ENCODE measurements around the gene MAGEF1. TPM values are rescaled to one million over a fixed set of nuclear protein-coding genes. Genes with fewer than 3 reads are reported as not detected.

Gene MAGEF1
- total RNA-seq, 1 experiment from 2014 or later, result 31.9 TPM

DNA sequence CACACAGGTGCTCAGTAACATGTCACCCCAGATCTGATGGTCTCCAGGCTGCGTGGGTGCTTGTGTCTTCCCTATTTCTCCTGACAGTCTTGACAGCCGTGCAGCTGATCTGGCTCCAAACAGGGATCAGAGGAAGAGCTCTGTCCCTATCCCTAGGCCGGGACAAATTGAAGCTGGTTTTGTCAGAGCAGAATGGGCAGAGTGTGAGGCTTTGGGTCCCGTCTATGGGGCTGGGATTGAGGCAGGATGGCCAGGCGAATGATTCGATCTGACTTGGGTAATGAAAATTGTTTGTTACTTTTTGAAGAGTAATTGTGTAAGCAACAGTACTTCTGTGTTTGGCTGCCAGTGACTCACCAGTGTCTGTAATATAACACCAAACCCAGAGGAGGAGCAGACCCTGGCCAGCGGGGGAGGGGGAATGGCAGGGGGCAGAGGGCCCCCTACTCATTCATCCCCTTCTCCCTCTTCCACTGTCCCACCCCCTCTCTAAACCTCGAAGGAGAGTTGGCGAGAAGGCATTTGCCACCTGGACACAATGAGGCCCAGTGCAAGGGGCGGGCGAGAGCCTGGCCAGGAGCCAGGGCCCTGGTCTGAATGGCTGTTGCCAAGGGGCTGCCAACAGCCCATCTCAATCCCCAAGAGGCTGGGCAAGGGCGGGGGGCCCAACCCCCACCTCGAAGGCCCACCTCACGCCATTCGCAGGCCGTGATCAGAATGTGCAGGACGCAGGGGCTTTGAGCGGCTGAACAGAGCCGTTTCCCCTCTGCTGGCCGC is 4.9 kb upstream of the MAGEF1 start:
- peaks cover 32 to 40% of the 10 kb centered on the region in 2 experiments for H3K4me1 Mint-ChIP-seq

More for the DNA sequence above, 4.9 kb upstream of the MAGEF1 start:
- no peak overlapping the region for H3K9ac ChIP-seq (ENCODE audit: extremely low read depth, insufficient read length, low read length)
- no CpG with 5 or more reads among the region's 20 CpGs for WGBS (ENCODE audit: extremely low coverage, insufficient read length, low lambda C conversion rate)
- peak overlapping the region; percentile 38; the same call in 1 of the 2 replicates for H3K14ac ChIP-seq (ENCODE audit: insufficient read depth, low read length)
- H3K27ac ChIP-seq (ENCODE audit: insufficient read length, low read depth, low read length), result no peak overlapping the region
- Mint-ChIP-seq H3K27ac (peak overlapping the region in 1 of 3 experiments; percentile 81; a peak in 2 of 7 replicates), H3K9me3 (no peaks in the 10 kb centered on the region), H3K27me3 (ENCODE audit: low read depth) (no peaks in the 10 kb centered on the region; the same call in 1 of the 2 replicates), H3K36me3 (ENCODE audit: insufficient read depth in 1 of 3, low read depth in 3 of 3) (no peaks in the 10 kb centered on the region), H3K4me3 (peak overlapping the region in 1 of 2 experiments; percentile 12; a peak in 2 of 5 replicates)
- peaks cover 6% of the 10 kb centered on the region for H3K23me2 ChIP-seq (ENCODE audit: insufficient read length, low read depth, low read length, poor library complexity, severe bottlenecking)
- no peak overlapping the region for H2BK120ac ChIP-seq (ENCODE audit: low read depth, low read length, poor library complexity, severe bottlenecking)
- H2AFZ ChIP-seq (ENCODE audit: low read length), result no peak overlapping the region
- H3K18ac ChIP-seq (ENCODE audit: insufficient read length, low read depth, low read length), result no peak overlapping the region
- H3K56ac ChIP-seq (ENCODE audit: insufficient read length, low read depth, low read length), result no peak overlapping the region
- H3K79me1 ChIP-seq (ENCODE audit: insufficient read depth, low read depth, low read length, poor library complexity, severe bottlenecking), result no peaks in the 10 kb centered on the region
- H2BK20ac ChIP-seq (ENCODE audit: low read depth, low read length, poor library complexity, severe bottlenecking), result no peak overlapping the region
- TF ChIP-seq, protein P1, sequence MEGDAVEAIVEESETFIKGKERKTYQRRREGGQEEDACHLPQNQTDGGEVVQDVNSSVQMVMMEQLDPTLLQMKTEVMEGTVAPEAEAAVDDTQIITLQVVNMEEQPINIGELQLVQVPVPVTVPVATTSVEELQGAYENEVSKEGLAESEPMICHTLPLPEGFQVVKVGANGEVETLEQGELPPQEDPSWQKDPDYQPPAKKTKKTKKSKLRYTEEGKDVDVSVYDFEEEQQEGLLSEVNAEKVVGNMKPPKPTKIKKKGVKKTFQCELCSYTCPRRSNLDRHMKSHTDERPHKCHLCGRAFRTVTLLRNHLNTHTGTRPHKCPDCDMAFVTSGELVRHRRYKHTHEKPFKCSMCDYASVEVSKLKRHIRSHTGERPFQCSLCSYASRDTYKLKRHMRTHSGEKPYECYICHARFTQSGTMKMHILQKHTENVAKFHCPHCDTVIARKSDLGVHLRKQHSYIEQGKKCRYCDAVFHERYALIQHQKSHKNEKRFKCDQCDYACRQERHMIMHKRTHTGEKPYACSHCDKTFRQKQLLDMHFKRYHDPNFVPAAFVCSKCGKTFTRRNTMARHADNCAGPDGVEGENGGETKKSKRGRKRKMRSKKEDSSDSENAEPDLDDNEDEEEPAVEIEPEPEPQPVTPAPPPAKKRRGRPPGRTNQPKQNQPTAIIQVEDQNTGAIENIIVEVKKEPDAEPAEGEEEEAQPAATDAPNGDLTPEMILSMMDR (conservative IDR thresholded peaks at IDR 0.05), result no peak; the same call in 2 of the 3 replicates
- H2AK5ac ChIP-seq (ENCODE audit: insufficient read length, low read length), result no peak overlapping the region
- H4K8ac ChIP-seq (replicated peaks; ENCODE audit: insufficient read length, low read depth, low read length), result no peak overlapping the region
- no peaks in the 10 kb centered on the region for H3K9me3 ChIP-seq (ENCODE audit: control insufficient read depth, low read depth, low read length)
- H3K4me2 ChIP-seq (ENCODE audit: insufficient read depth, insufficient read length, low read length), result no peak overlapping the region
- H3K4me1 ChIP-seq (ENCODE audit: insufficient read depth, low read length), result peaks cover 6% of the 10 kb centered on the region; the same call in 1 of the 2 replicates
- no peak overlapping the region for H3T11ph ChIP-seq (ENCODE audit: low read length)
- H2BK15ac ChIP-seq (ENCODE audit: low read depth, low read length), result no peak overlapping the region
- H3K27me3 ChIP-seq (ENCODE audit: insufficient read depth, low read length), result no peaks in the 10 kb centered on the region
- H3K4ac ChIP-seq (ENCODE audit: low read depth, low read length), result no peak overlapping the region
- H4K20me1 ChIP-seq (ENCODE audit: control insufficient read depth, insufficient read depth, insufficient read length), result no peaks in the 10 kb centered on the region
- no peak overlapping the region for H3K23ac ChIP-seq (ENCODE audit: insufficient read length, low read depth, low read length)
- no peak overlapping the region for H2BK12ac ChIP-seq (ENCODE audit: insufficient read length, low read depth, low read length)
- H4K5ac ChIP-seq (ENCODE audit: insufficient read length, low read depth, low read length), result no peak overlapping the region
- no peaks in the 10 kb centered on the region; the same call in 1 of the 2 replicates for H3K79me2 ChIP-seq (ENCODE audit: insufficient read depth, low read length)
- no peak overlapping the region for H4K91ac ChIP-seq (ENCODE audit: insufficient read length, low read depth, low read length)
- peak; percentile 60 for DNase-seq
- H2BK5ac ChIP-seq (ENCODE audit: insufficient read length, low read length), result no peak overlapping the region
